Hippocampal formation (tissue), 2 donors: ENCODE measurements around the gene PRODH2.
"Not testable (repeated sequence)": the region's sequence is repeated elsewhere in the genome, so short reads cannot be mapped to it uniquely, and the experiment has no call there.

ENCODE experiments used
- DNase-seq, 2 donors: peaks; one replicate each; lab custom pipeline; 2025; lab: John Stamatoyannopoulos, UW

PRODH2 gene

GRCh38 chr19:35781650-35782049 is 31.0 kb downstream of the PRODH2 start:
- no peak for DNase-seq

GRCh38 chr19:35780717-35781116 is 31.9 kb downstream of the PRODH2 start:
- DNase-seq = no peak

GRCh38 chr19:35780058-35780457 is 32.6 kb downstream of the PRODH2 start:
- no peak for DNase-seq

- DNase-seq = no peak
Observed at GRCh38 chr19:35779033-35779432, 33.6 kb downstream of the PRODH2 start.

GRCh38 chr19:35777961-35778360 is 34.7 kb downstream of the PRODH2 start:
- DNase-seq = no peak

GRCh38 chr19:35777086-35777841 is 35.4 kb downstream of the PRODH2 start:
- DNase-seq = peak; percentile 12 to 36

GRCh38 chr19:35776102-35776788 is 36.4 kb downstream of the PRODH2 start:
- peak in 1 of 2 donors; percentile 8 for DNase-seq

GRCh38 chr19:35775298-35776101 is 37.1 kb downstream of the PRODH2 start, which contains the start of gene ARHGAP33:
TSS of gene ARHGAP33 (plus strand) at chr19:35775564. CDS start at chr19:35775659, 95 bp downstream.
- peak; percentile 95 to 97 for DNase-seq

GRCh38 chr19:35775046-35775297 is 37.7 kb downstream of the PRODH2 start:
- DNase-seq = no peak

- DNase-seq = no peak
Observed at GRCh38 chr19:35774274-35775045, 38.2 kb downstream of the PRODH2 start.

- no peak for DNase-seq
Observed at GRCh38 chr19:35773020-35773806, 39.4 kb downstream of the PRODH2 start.

GRCh38 chr19:35772362-35772761 is 40.3 kb downstream of the PRODH2 start:
- not testable (repeated sequence) for DNase-seq

GRCh38 chr19:35768082-35768421 is 44.6 kb downstream of the PRODH2 start:
- DNase-seq = no peak

GRCh38 chr19:35767288-35768081 is 45.2 kb downstream of the PRODH2 start:
- DNase-seq = no peak

- no peak for DNase-seq
Observed at GRCh38 chr19:35766571-35767104, 46.0 kb downstream of the PRODH2 start.

GRCh38 chr19:35764432-35765315 is 48.0 kb downstream of the PRODH2 start:
- no peak for DNase-seq

- no peak for DNase-seq
Observed at GRCh38 chr19:35760711-35761349, 51.8 kb downstream of the PRODH2 start.

GRCh38 chr19:35759697-35760096 is 52.9 kb downstream of the PRODH2 start:
- no peak for DNase-seq
